ENCODE data around the gene CRYBG1.

Gene CRYBG1

GRCh38 chr6:106373502-106374239 lies 13.2 kb downstream of the CRYBG1 start:
- H3K36me3 ChIP-seq (replicated peaks; ENCODE audit: insufficient read depth, low read length): no peaks in the 10 kb centered on the region
- no peak for DNase-seq
- no peaks in the 10 kb centered on the region for H4K20me1 ChIP-seq (ENCODE audit: insufficient read depth, low read length)
- no peaks in the 10 kb centered on the region for H3K4me1 ChIP-seq (ENCODE audit: low read length)
- H3K27me3 ChIP-seq (replicated peaks; ENCODE audit: insufficient read depth, low read length): no peaks in the 10 kb centered on the region
- no peak overlapping the region for H3K4me2 ChIP-seq (ENCODE audit: low read depth, low read length)
- no peaks in the 10 kb centered on the region for H3K9me2 ChIP-seq (replicated peaks; ENCODE audit: insufficient read depth, low read length)
- no peak for TF ChIP-seq EZH2phosphoT487 (IDR thresholded peaks at IDR 0.05; ENCODE audit: low read length)
- no peak for TF ChIP-seq CTCF (IDR thresholded peaks at IDR 0.05; ENCODE audit: low read length)
- TF ChIP-seq EZH2 (optimal IDR thresholded peaks at IDR 0.05; ENCODE audit: low read depth, low read length): no peak
- H3K9ac ChIP-seq (ENCODE audit: low read length): no peak overlapping the region
- no peaks in the 10 kb centered on the region for H3F3A ChIP-seq (ENCODE audit: insufficient read depth, low read length)
- H3K4me3 ChIP-seq (ENCODE audit: low read length): no peak overlapping the region
- H3K79me2 ChIP-seq (ENCODE audit: low read length): no peaks in the 10 kb centered on the region
- H3K9me3 ChIP-seq (replicated peaks; ENCODE audit: insufficient read depth, low read length): no peaks in the 10 kb centered on the region
- H2AFZ ChIP-seq (ENCODE audit: low read length): no peak overlapping the region
- no peak overlapping the region for H3K27ac ChIP-seq (ENCODE audit: low read length)

DNA sequence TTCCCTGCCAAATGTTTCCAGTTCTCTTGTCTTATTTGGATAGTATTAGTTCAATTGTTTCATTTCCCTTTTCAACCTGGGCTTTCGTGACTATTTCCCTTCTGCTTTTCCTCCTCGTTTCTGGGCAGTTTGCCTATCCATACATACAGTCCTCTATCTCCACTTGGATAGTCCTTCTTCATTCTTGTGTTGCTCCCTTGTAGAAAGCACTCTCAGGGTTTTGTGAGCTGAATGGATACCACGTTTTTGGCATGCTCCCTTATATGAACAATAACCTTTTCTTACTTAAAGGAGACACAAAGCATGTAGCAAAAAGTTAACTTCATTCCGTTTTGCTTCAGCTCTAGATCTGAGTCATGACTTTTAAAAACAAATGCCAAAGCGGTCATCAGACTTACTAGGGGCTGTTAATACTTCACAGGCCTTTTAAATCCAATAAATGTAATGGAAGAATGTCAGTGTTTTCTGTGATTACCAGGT lies 16.6 kb downstream of the CRYBG1 start:
- H3K4me2 ChIP-seq (ENCODE audit: low read depth, low read length): no peak overlapping the region
- no peaks in the 10 kb centered on the region for H3K36me3 ChIP-seq (replicated peaks; ENCODE audit: insufficient read depth, low read length)
- no peaks in the 10 kb centered on the region for H4K20me1 ChIP-seq (ENCODE audit: insufficient read depth, low read length)
- DNase-seq: no peak
- no peak overlapping the region for H3K9ac ChIP-seq (ENCODE audit: low read length)
- no peak for TF ChIP-seq EZH2phosphoT487 (IDR thresholded peaks at IDR 0.05; ENCODE audit: low read length)
- TF ChIP-seq CTCF (IDR thresholded peaks at IDR 0.05; ENCODE audit: low read length): no peak
- TF ChIP-seq EZH2 (optimal IDR thresholded peaks at IDR 0.05; ENCODE audit: low read depth, low read length): no peak
- H3K27ac ChIP-seq (ENCODE audit: low read length): no peak overlapping the region
- no peaks in the 10 kb centered on the region for H3K9me2 ChIP-seq (replicated peaks; ENCODE audit: insufficient read depth, low read length)
- H3F3A ChIP-seq (ENCODE audit: insufficient read depth, low read length): no peaks in the 10 kb centered on the region
- H3K27me3 ChIP-seq (replicated peaks; ENCODE audit: insufficient read depth, low read length): no peaks in the 10 kb centered on the region
- no peaks in the 10 kb centered on the region for H3K79me2 ChIP-seq (ENCODE audit: low read length)
- no peaks in the 10 kb centered on the region for H3K9me3 ChIP-seq (replicated peaks; ENCODE audit: insufficient read depth, low read length)
- no peak overlapping the region for H3K4me3 ChIP-seq (ENCODE audit: low read length)
- no peak overlapping the region for H2AFZ ChIP-seq (ENCODE audit: low read length)
- H3K4me1 ChIP-seq (ENCODE audit: low read length): peaks cover 4% of the 10 kb centered on the region; the same call in 1 of the 2 replicates

- Histone ChIP-seq H3K27me3 (replicated peaks; ENCODE audit: insufficient read depth, low read length) (no peaks in the 10 kb centered on the region), H3K27ac (ENCODE audit: low read length) (no peak overlapping the region), H3K4me2 (ENCODE audit: low read depth, low read length) (no peak overlapping the region), H3K4me3 (ENCODE audit: low read length) (no peak overlapping the region), H3K9me3 (replicated peaks; ENCODE audit: insufficient read depth, low read length) (no peaks in the 10 kb centered on the region), H3K79me2 (ENCODE audit: low read length) (no peaks in the 10 kb centered on the region), H3F3A (ENCODE audit: insufficient read depth, low read length) (no peaks in the 10 kb centered on the region), H3K4me1 (ENCODE audit: low read length) (peaks cover 4% of the 10 kb centered on the region; the same call in 1 of the 2 replicates), H3K36me3 (replicated peaks; ENCODE audit: insufficient read depth, low read length) (no peaks in the 10 kb centered on the region), H3K9ac (ENCODE audit: low read length) (no peak overlapping the region), H2AFZ (ENCODE audit: low read length) (no peak overlapping the region), H3K9me2 (replicated peaks; ENCODE audit: insufficient read depth, low read length) (no peaks in the 10 kb centered on the region), H4K20me1 (ENCODE audit: insufficient read depth, low read length) (no peaks in the 10 kb centered on the region)
- no peak for DNase-seq
- TF ChIP-seq CTCF (IDR thresholded peaks at IDR 0.05; ENCODE audit: low read length) (no peak), EZH2phosphoT487 (IDR thresholded peaks at IDR 0.05; ENCODE audit: low read length) (no peak), EZH2 (optimal IDR thresholded peaks at IDR 0.05; ENCODE audit: low read depth, low read length) (no peak)
These were observed 19.4 kb downstream of the CRYBG1 start for GRCh38 chr6:106379951-106380350.
